Omental fat pad (tissue), 4 donors: ENCODE results near the gene KLHL36. TPM values are rescaled to one million over a fixed set of nuclear protein-coding genes. Genes with fewer than 3 reads are reported as not detected.

Source experiments
- ATAC-seq: fragments of 150-250 bp; one replicate; pipeline ENCODE4 v1.9.1; 2016; ENCODE audit warnings: mild to moderate bottlenecking, moderate library complexity; ENCODE audit not compliant: low FRiP score
- DNase-seq: peaks from one replicate; pipeline ENCODE4 v3.0.0-alpha.2; 2019; ENCODE audit warnings: low spot score
- CTCF ChIP-seq, 3 donors: fragments of 450-650 bp; IDR thresholded peaks; one replicate each; pipeline ENCODE4 v1.5.1; 2016 to 2017; ENCODE audit warnings: antibody characterized with exemption in 3 of 3, mild to moderate bottlenecking in 3 of 3, moderate library complexity in 2 of 3
- total RNA-seq, 4 donors: library from RNA; depleted of rRNA; stranded (reverse); fragments of >200 nt; gene quantifications; one replicate each; pipeline ENCODE4 v1.1.0, GENCODE V29; 2016

KLHL36 gene
- total RNA-seq, 4 donors from 2014 or later = 60.0 to 72.2 (median 65.8) TPM

GRCh38 chr16:84680165-84680842 is 32.0 kb downstream of the KLHL36 start:
- no peak for DNase-seq
- ATAC-seq = no peak
- no peak for TF ChIP-seq CTCF (IDR thresholded peaks at IDR 0.05)

GRCh38 chr16:84680843-84681629 is 32.7 kb downstream of the KLHL36 start:
- no peak for ATAC-seq
- no peak for TF ChIP-seq CTCF (IDR thresholded peaks at IDR 0.05)
- DNase-seq = no peak

GRCh38 chr16:84683691-84684591 is 35.6 kb downstream of the KLHL36 start:
- TF ChIP-seq CTCF (IDR thresholded peaks at IDR 0.05) = no peak
- DNase-seq = no peak
- ATAC-seq = no peak

GRCh38 chr16:84684592-84684965 is 36.3 kb downstream of the KLHL36 start:
- no peak for TF ChIP-seq CTCF (IDR thresholded peaks at IDR 0.05)
- ATAC-seq (no peak), DNase-seq (no peak)

GRCh38 chr16:84685210-84685609 is 36.9 kb downstream of the KLHL36 start:
- no peak for TF ChIP-seq CTCF (IDR thresholded peaks at IDR 0.05)
- DNase-seq = no peak
- ATAC-seq = no peak

- no peak for ATAC-seq
- no peak for TF ChIP-seq CTCF (IDR thresholded peaks at IDR 0.05)
These were observed 38.5 kb downstream of the KLHL36 start for GRCh38 chr16:84686707-84687298.

More at GRCh38 chr16:84686707-84687298, 38.5 kb downstream of the KLHL36 start:
- DNase-seq = no peak
